HepG2 (cell line): Measurements from ENCODE around the gene HYOU1. TPM values are rescaled to one million over a fixed set of nuclear protein-coding genes. Genes with fewer than 3 reads are reported as not detected.

ENCODE experiments used
- ELF1 ChIP-seq: sonication (generic); formaldehyde crosslinking; IDR thresholded peaks from 2 replicates; pipeline ENCODE4 v1.4.0; 2020; ENCODE audit warnings: missing genetic modification reagents
- HOXA3 ChIP-seq: sonication (generic); formaldehyde crosslinking; IDR thresholded peaks from 2 replicates; pipeline ENCODE4 v1.5.0; 2020; ENCODE audit warnings: missing genetic modification reagents
- HOXA5 ChIP-seq: sonication (generic); formaldehyde crosslinking; IDR thresholded peaks from 2 replicates; pipeline ENCODE4 v1.4.0; 2020; ENCODE audit warnings: missing genetic modification reagents
- JUNB ChIP-seq: sonication (generic); formaldehyde crosslinking; IDR thresholded peaks from 2 replicates; pipeline ENCODE4 v1.8.0; 2022; ENCODE audit warnings: missing genetic modification reagents, mild to moderate bottlenecking, borderline replicate concordance
- PAX8 ChIP-seq: sonication (generic); formaldehyde crosslinking; IDR thresholded peaks from 2 replicates; pipeline ENCODE4 v1.8.0; 2022; ENCODE audit warnings: mild to moderate bottlenecking, missing genetic modification reagents, borderline replicate concordance
- PLRG1 ChIP-seq: fragments of 450-650 bp; conservative IDR thresholded peaks from 2 replicates; pipeline ENCODE4 v1.6.1; 2016
- PTBP1 ChIP-seq: fragments of 200-400 bp; formaldehyde crosslinking; IDR thresholded peaks from 2 replicates; pipeline ENCODE4 v1.6.1; 2018; ENCODE audit warnings: low read length, low read depth; ENCODE audit not compliant: poor library complexity, severe bottlenecking
- RERE ChIP-seq: IDR thresholded peaks from 2 replicates; pipeline ENCODE4 v1.6.1; 2016; ENCODE audit warnings: low read depth, missing genetic modification reagents, missing compliant biosample characterization
- SNRNP70 ChIP-seq: fragments of 200-400 bp; formaldehyde crosslinking; IDR thresholded peaks from 2 replicates; pipeline ENCODE4 v1.6.1; 2017; ENCODE audit warnings: mild to moderate bottlenecking, low read depth, low read length, moderate library complexity
- TARDBP ChIP-seq: sonication (generic); formaldehyde crosslinking; IDR thresholded peaks from 2 replicates; pipeline ENCODE4 v1.8.0; 2022; ENCODE audit warnings: mild to moderate bottlenecking, missing genetic modification reagents
- TFAP4 ChIP-seq: sonication (generic); IDR thresholded peaks from 2 replicates; pipeline ENCODE4 v1.6.1; 2016; ENCODE audit warnings: low read depth, borderline replicate concordance
- THAP11 ChIP-seq: IDR thresholded peaks from 2 replicates; pipeline ENCODE4 v1.6.1; 2016; ENCODE audit warnings: missing biosample characterization, missing genetic modification reagents
- THAP9 ChIP-seq: sonication (generic); formaldehyde crosslinking; IDR thresholded peaks from 2 replicates; pipeline ENCODE4; 2020; ENCODE audit warnings: missing genetic modification reagents, mild to moderate bottlenecking, borderline replicate concordance
- TOPORS ChIP-seq: sonication (generic); formaldehyde crosslinking; IDR thresholded peaks from 2 replicates; pipeline ENCODE4 v1.8.0; 2023; ENCODE audit warnings: mild to moderate bottlenecking, missing genetic modification reagents
- U2AF2 ChIP-seq: fragments of 200-400 bp; formaldehyde crosslinking; IDR thresholded peaks from 2 replicates; pipeline ENCODE4 v1.6.1; 2017; ENCODE audit warnings: low read depth, mild to moderate bottlenecking, low read length
- ZNF333 ChIP-seq: sonication (generic); formaldehyde crosslinking; IDR thresholded peaks from 2 replicates; pipeline ENCODE4 v1.4.0; 2020; ENCODE audit warnings: mild to moderate bottlenecking, missing genetic modification reagents, borderline replicate concordance
- ZNF44 ChIP-seq: sonication (generic); formaldehyde crosslinking; IDR thresholded peaks from 2 replicates; pipeline ENCODE4 v1.5.1; 2020; ENCODE audit warnings: mild to moderate bottlenecking, missing genetic modification reagents
- ZNF615 ChIP-seq: sonication (generic); formaldehyde crosslinking; IDR thresholded peaks from 2 replicates; pipeline ENCODE4 v1.5.0; 2020; ENCODE audit warnings: mild to moderate bottlenecking, missing genetic modification reagents, borderline replicate concordance
- polyA plus RNA-seq, 8 experiments: library from polyadenylated mRNA; depleted of rRNA in 3 of 8; stranded (reverse) in 7 of 8; unstranded in 1 of 8; fragments of >200 nt; fragmentation: Illumina TruSeq in 4 of 8; extraction: Trizol in 4 of 8; gene quantifications; 2 replicates each; pipeline versions ENCODE4 v1.2.1 to v1.2.3, GENCODE V29; 2011 to 2016; ENCODE audit warnings: low read depth in 4 of 8, missing spikeins in 1 of 8, mixed read lengths in 1 of 8; ENCODE audit not compliant: insufficient read depth in 1 of 8
- total RNA-seq, 5 experiments: library from RNA; depleted of rRNA; stranded (reverse); fragments of >200 nt; fragmentation: Illumina TruSeq; extraction: Trizol; gene quantifications; 2 replicates each; pipeline ENCODE4 v1.2.3, GENCODE V29; 2016; ENCODE audit warnings: low read depth in 1 of 5
- TF ChIP-seq, protein P1 (sequence below): sonication (generic); formaldehyde crosslinking; IDR thresholded peaks from 2 replicates; pipeline ENCODE4 v1.4.0; 2020; ENCODE audit warnings: missing genetic modification reagents

HYOU1 gene
- total and polyA plus RNA-seq, 2 of the 13 experiments (the other 11 are each of a cell fraction or from before 2014, with no cell fraction given): 127 to 155 TPM

DNA sequence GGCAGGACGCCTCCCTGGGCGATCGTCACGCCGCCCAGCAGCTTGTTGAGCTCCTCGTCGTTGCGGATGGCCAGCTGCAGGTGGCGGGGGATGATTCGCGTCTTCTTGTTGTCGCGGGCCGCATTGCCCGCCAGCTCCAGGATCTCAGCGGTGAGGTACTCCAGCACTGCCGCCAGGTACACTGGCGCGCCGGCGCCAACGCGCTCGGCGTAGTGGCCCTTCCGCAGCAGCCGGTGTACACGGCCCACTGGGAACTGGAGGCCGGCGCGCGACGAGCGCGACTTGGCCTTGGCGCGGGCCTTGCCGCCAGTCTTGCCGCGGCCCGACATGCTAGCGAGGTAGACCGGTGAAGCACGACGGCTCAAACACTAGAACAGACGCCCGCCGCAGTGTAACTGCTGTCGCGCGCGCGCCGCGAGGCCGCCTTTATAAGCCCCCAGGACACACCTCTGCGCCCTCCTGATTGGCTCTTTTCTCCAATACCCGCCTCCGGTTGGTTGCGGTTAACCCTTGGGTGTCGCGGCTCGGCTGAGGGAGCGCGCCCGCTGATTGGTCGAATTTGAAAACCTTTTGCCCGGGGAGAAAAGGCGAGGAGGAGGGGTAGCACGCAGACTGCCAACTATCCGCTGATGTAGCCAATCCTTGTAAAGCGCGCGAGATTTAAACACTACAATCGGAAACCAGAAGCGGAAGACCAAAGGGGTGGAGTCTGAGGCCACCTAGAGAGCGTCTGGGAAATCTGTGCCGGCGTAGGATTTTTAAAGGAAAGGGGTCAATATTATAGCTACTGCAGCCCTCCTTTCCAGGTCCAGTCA, 38.3 kb upstream of the HYOU1 start (continued):
- peak; percentile 90 for TF ChIP-seq ZNF44 (CRISPR knock-in tag)
- TF ChIP-seq THAP9 (CRISPR knock-in tag): peak; percentile 87; the same call in 1 of the 2 replicates
- peak; percentile 68; the same call in 1 of the 2 replicates for TF ChIP-seq THAP11
- TF ChIP-seq TFAP4: no peak
- TF ChIP-seq ELF1: peak; percentile 71; the same call in 1 of the 2 replicates
- TF ChIP-seq HOXA3 (CRISPR knock-in tag): peak; percentile 73; the same call in 1 of the 2 replicates
- peak; percentile 56; the same call in 1 of the 2 replicates for TF ChIP-seq TOPORS (CRISPR knock-in tag)
- TF ChIP-seq TARDBP: peak; percentile 79
- TF ChIP-seq RERE (CRISPR knock-in tag): 0 out of 2 replicates have a peak, but pooled peaks have one; percentile 23
- peak; percentile 79 for TF ChIP-seq JUNB (CRISPR knock-in tag)
- no peak for TF ChIP-seq PTBP1
- TF ChIP-seq U2AF2: no peak
- no peak for TF ChIP-seq SNRNP70
- TF ChIP-seq ZNF615 (CRISPR knock-in tag): peak; percentile 90; the same call in 1 of the 2 replicates
- no peak for TF ChIP-seq PAX8 (CRISPR knock-in tag)
- TF ChIP-seq, protein P1, sequence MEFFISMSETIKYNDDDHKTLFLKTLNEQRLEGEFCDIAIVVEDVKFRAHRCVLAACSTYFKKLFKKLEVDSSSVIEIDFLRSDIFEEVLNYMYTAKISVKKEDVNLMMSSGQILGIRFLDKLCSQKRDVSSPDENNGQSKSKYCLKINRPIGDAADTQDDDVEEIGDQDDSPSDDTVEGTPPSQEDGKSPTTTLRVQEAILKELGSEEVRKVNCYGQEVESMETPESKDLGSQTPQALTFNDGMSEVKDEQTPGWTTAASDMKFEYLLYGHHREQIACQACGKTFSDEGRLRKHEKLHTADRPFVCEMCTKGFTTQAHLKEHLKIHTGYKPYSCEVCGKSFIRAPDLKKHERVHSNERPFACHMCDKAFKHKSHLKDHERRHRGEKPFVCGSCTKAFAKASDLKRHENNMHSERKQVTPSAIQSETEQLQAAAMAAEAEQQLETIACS: peak; percentile 78
- TF ChIP-seq ZNF333 (CRISPR knock-in tag): peak; percentile 94
- peak; percentile 92 for TF ChIP-seq HOXA5 (CRISPR knock-in tag)
- TF ChIP-seq PLRG1: no peak
